Endothelial cell of umbilical vein (primary cell): ENCODE results near the gene TECPR2. TPM values are rescaled to one million over a fixed set of nuclear protein-coding genes. Genes with fewer than 3 reads are reported as not detected.

Source experiments
- BruUV-seq: library from RNA; stranded (reverse); fragments of 400-500 nt; replicated peaks from 2 replicates; lab custom pipeline; 2021; lab: Mats Ljungman, UMichigan
- CTCF ChIA-PET: fragments of 300-600, 350-600 bp; sonication (Branson Sonifier 250); formaldehyde crosslinking; loops from one replicate; lab custom pipeline; 2021; ENCODE audit warnings: antibody characterized with exemption, inconsistent platforms; lab: Charles Lee
- POLR2A ChIA-PET: fragments of 300-600, 350-600 bp; sonication (Branson Sonifier 250); formaldehyde crosslinking; loops from one replicate; lab custom pipeline; 2021; ENCODE audit warnings: antibody characterized with exemption, inconsistent platforms; lab: Charles Lee
- DNase-seq: peaks from one replicate; pipeline ENCODE4 v3.0.0-alpha.2; 2011; ENCODE audit warnings: low read depth, low spot score
- FAIRE-seq: peaks from 2 replicates; lab custom pipeline; 2011; peaks lifted over from hg19 to GRCh38; lab: Jason Lieb, UNC
- H2AFZ ChIP-seq: 2 replicates; pipeline ENCODE4 v1.6.0; 2012; ENCODE audit warnings: low read depth, low read length, control low read depth, inconsistent platforms
- H3K27ac ChIP-seq: 2 replicates; pipeline ENCODE4 v1.5.1; 2011; ENCODE audit warnings: low read depth, mild to moderate bottlenecking, control low read depth, low read length, moderate library complexity; ENCODE audit not compliant: insufficient read depth
- H3K27me3 ChIP-seq, 2 experiments: 2 replicates each; pipeline versions ENCODE4 v1.6.0 to v1.6.1; 2011; ENCODE audit warnings: low read length in 2 of 2, mixed read lengths in 1 of 2; ENCODE audit not compliant: control insufficient read depth in 2 of 2, insufficient read depth in 2 of 2
- H3K36me3 ChIP-seq, 2 experiments: 2 replicates in 1 of 2; 3 replicates in 1 of 2; pipeline ENCODE4 v1.5.1; 2011; ENCODE audit warnings: low read length in 2 of 2, mild to moderate bottlenecking in 1 of 2, moderate library complexity in 1 of 2; ENCODE audit not compliant: control insufficient read depth in 2 of 2, insufficient read depth in 2 of 2; ENCODE audit errors: extremely low read depth in 1 of 2
- H3K4me1 ChIP-seq: 3 replicates; pipeline ENCODE4 v1.5.1; 2011; ENCODE audit warnings: mild to moderate bottlenecking, low read length; ENCODE audit not compliant: control insufficient read depth, insufficient read depth; ENCODE audit errors: extremely low read depth
- H3K4me2 ChIP-seq: 2 replicates; pipeline ENCODE4 v1.6.1; 2011; ENCODE audit warnings: low read length, control low read depth, mixed read lengths; ENCODE audit not compliant: insufficient read depth
- H3K4me3 ChIP-seq, 3 experiments: fragments of 200-600 bp in 1 of 3; sonication (generic), shearing (Covaris generic) in 1 of 3; replicated peaks in 1 of 3; 2 replicates each; pipeline ENCODE4 v1.5.1; 2011 to 2016; ENCODE audit warnings: control low read depth in 3 of 3, low read length in 3 of 3, mild to moderate bottlenecking in 2 of 3, inconsistent platforms in 1 of 3, low read depth in 1 of 3, moderate library complexity in 1 of 3; ENCODE audit not compliant: insufficient read depth in 1 of 3
- H3K79me2 ChIP-seq: 2 replicates; pipeline ENCODE4 v1.6.0; 2012; ENCODE audit warnings: low read length, inconsistent platforms; ENCODE audit not compliant: control insufficient read depth, insufficient read depth
- H3K9ac ChIP-seq: replicated peaks from 2 replicates; pipeline ENCODE3; 2011; ENCODE audit warnings: low read length, control low read depth; ENCODE audit not compliant: insufficient read depth; ENCODE audit errors: extremely low read depth
- H3K9me1 ChIP-seq: replicated peaks from 3 replicates; pipeline ENCODE4 v1.6.0; 2011; ENCODE audit warnings: mild to moderate bottlenecking, low read length; ENCODE audit not compliant: control insufficient read depth, insufficient read depth; ENCODE audit errors: extremely low read depth
- H3K9me3 ChIP-seq: replicated peaks from 2 replicates; pipeline ENCODE4 v1.5.1; 2012; ENCODE audit warnings: low read length, inconsistent platforms; ENCODE audit not compliant: control insufficient read depth, insufficient read depth
- H4K20me1 ChIP-seq: replicated peaks from 2 replicates; pipeline ENCODE3; 2011; ENCODE audit warnings: mild to moderate bottlenecking, low read length; ENCODE audit not compliant: control insufficient read depth, insufficient read depth; ENCODE audit errors: extremely low read depth
- EZH2 ChIP-seq: IDR thresholded peaks from 2 replicates; pipeline ENCODE4 v1.6.1; 2012; ENCODE audit warnings: borderline replicate concordance, low read depth, mild to moderate bottlenecking, moderate library complexity, low read length, inconsistent platforms; ENCODE audit not compliant: severe bottlenecking
- FOS ChIP-seq: IDR thresholded peaks from 2 replicates; pipeline ENCODE4 v1.6.1; 2011; ENCODE audit warnings: mild to moderate bottlenecking, low read length, moderate library complexity, borderline replicate concordance; ENCODE audit not compliant: insufficient read depth
- GATA2 ChIP-seq: IDR thresholded peaks from 2 replicates; pipeline ENCODE4 v1.7.0; 2011; ENCODE audit warnings: low read depth, mild to moderate bottlenecking, moderate library complexity, mixed read lengths, low read length; ENCODE audit not compliant: insufficient read length, insufficient read depth
- JUN ChIP-seq: IDR thresholded peaks from 2 replicates; pipeline ENCODE4 v1.6.1; 2011; ENCODE audit warnings: borderline replicate concordance, low read depth; ENCODE audit not compliant: insufficient read length, insufficient read depth
- MAX ChIP-seq: IDR thresholded peaks from 2 replicates; pipeline ENCODE4 v1.6.1; 2011; ENCODE audit not compliant: insufficient read depth, insufficient read length
- MYC ChIP-seq: IDR thresholded peaks from one replicate; pipeline ENCODE4 v1.6.1; 2011; ENCODE audit warnings: mild to moderate bottlenecking, low read depth, low read length
- POLR2A ChIP-seq: IDR thresholded peaks from 2 replicates; pipeline ENCODE4 v1.6.1; 2012; ENCODE audit warnings: low read depth, mild to moderate bottlenecking, control low read depth, low read length
- POLR2AphosphoS5 ChIP-seq: IDR thresholded peaks from 2 replicates; pipeline ENCODE4 v1.6.1; 2012; ENCODE audit warnings: low read depth, mild to moderate bottlenecking, control low read depth, low read length, moderate library complexity; ENCODE audit not compliant: insufficient read depth
- dilution Hi-C: fragments of 300-500 bp; cut with MboI; formaldehyde crosslinking; loops from one replicate; pipeline ENCODE4 v1.15.0; 2019; ENCODE audit warnings: low sequenced_read_pairs; ENCODE audit not compliant: extremely low pct_ligation_motif_present
- intact Hi-C: fragments of 100-400 bp; cut with micrococcal nuclease; formaldehyde crosslinking; loops from one replicate; pipeline ENCODE4 v1.10.0; 2022
- polyA plus RNA-seq, 4 experiments: library from polyadenylated mRNA; depleted of rRNA in 3 of 4; stranded (reverse) in 3 of 4; unstranded in 1 of 4; fragments of >200 nt; gene quantifications; 2 replicates each; pipeline versions ENCODE4 v1.2.1 to v1.2.3, GENCODE V29; 2011 to 2012; ENCODE audit warnings: missing spikeins in 1 of 4
- total RNA-seq: library from RNA; stranded (reverse); gene quantifications from 2 replicates; pipeline ENCODE4 v1.2.3, GENCODE V29; 2021
- TF ChIP-seq, protein P1 (sequence below), 2 donors: IDR thresholded peaks; 1 replicate in 1 of 2; 2 replicates in 1 of 2; pipeline ENCODE4 v1.5.1; 2011; ENCODE audit warnings: low read length in 2 of 2, mild to moderate bottlenecking in 2 of 2, moderate library complexity in 2 of 2, control low read depth in 1 of 2, inconsistent platforms in 1 of 2, low read depth in 1 of 2; ENCODE audit not compliant: insufficient read depth in 1 of 2; ENCODE audit errors: extremely low read depth in 1 of 2

Gene TECPR2
- total and polyA plus RNA-seq, 2 donors (not counting 3 experiments of a cell fraction or from before 2014, with no cell fraction given), result 8.9 to 21.5 TPM

- no TSS peak for BruUV-seq
- Histone ChIP-seq H3K36me3 (peaks cover 0 to 3% of the 10 kb centered on the region in 2 experiments), H3K27ac (no peak overlapping the region), H3K9me3 (no peaks in the 10 kb centered on the region), H3K27me3 (no peaks in the 10 kb centered on the region), H4K20me1 (no peaks in the 10 kb centered on the region), H3K4me3 (no peak overlapping the region), H3K9me1 (no peaks in the 10 kb centered on the region), H3K4me1 (no peaks in the 10 kb centered on the region), H3K4me2 (no peak overlapping the region), H2AFZ (no peak overlapping the region), H3K9ac (no peak overlapping the region), H3K79me2 (no peaks in the 10 kb centered on the region)
- intact Hi-C loops, result no loop called here
- ChIA-PET POLR2A (no interaction called here), CTCF (no interaction called here)
- DNase-seq (no peak), FAIRE-seq (no peak)
- dilution Hi-C loops, result no loop called here
- no peak for TF ChIP-seq FOS
Measured at GRCh38 chr14:102472791-102473150, 110.0 kb downstream of the TECPR2 start.

- FAIRE-seq, result no peak
- H3K9ac ChIP-seq, result no peak overlapping the region
- intact Hi-C loops, result no loop called here
Measured at GRCh38 chr14:102473559-102473958, 110.8 kb downstream of the TECPR2 start.

More at GRCh38 chr14:102473559-102473958, 110.8 kb downstream of the TECPR2 start:
- Histone ChIP-seq H3K4me2 (no peak overlapping the region), H2AFZ (no peak overlapping the region), H3K4me3 (no peak overlapping the region), H3K4me1 (no peaks in the 10 kb centered on the region), H3K9me3 (no peaks in the 10 kb centered on the region), H3K79me2 (no peaks in the 10 kb centered on the region), H3K27ac (no peak overlapping the region), H3K27me3 (no peaks in the 10 kb centered on the region), H4K20me1 (no peaks in the 10 kb centered on the region), H3K9me1 (no peaks in the 10 kb centered on the region), H3K36me3 (peaks cover 0 to 3% of the 10 kb centered on the region in 2 experiments)
- DNase-seq, result no peak
- CTCF ChIA-PET, result no interaction called here
- BruUV-seq, result no TSS peak
- dilution Hi-C loops, result no loop called here
- POLR2A ChIA-PET, result no interaction called here
- no peak for TF ChIP-seq JUN
- no peak for TF ChIP-seq POLR2AphosphoS5
- TF ChIP-seq, protein P1, sequence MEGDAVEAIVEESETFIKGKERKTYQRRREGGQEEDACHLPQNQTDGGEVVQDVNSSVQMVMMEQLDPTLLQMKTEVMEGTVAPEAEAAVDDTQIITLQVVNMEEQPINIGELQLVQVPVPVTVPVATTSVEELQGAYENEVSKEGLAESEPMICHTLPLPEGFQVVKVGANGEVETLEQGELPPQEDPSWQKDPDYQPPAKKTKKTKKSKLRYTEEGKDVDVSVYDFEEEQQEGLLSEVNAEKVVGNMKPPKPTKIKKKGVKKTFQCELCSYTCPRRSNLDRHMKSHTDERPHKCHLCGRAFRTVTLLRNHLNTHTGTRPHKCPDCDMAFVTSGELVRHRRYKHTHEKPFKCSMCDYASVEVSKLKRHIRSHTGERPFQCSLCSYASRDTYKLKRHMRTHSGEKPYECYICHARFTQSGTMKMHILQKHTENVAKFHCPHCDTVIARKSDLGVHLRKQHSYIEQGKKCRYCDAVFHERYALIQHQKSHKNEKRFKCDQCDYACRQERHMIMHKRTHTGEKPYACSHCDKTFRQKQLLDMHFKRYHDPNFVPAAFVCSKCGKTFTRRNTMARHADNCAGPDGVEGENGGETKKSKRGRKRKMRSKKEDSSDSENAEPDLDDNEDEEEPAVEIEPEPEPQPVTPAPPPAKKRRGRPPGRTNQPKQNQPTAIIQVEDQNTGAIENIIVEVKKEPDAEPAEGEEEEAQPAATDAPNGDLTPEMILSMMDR (IDR thresholded peaks at IDR 0.05; ENCODE audit: extremely low read depth in 1 of 2, insufficient read depth in 1 of 2, low read depth in 1 of 2, low read length in 2 of 2), result no peak
- TF ChIP-seq POLR2A, result no peak
- no peak for TF ChIP-seq MAX
- TF ChIP-seq EZH2, result no peak
- TF ChIP-seq GATA2, result no peak
- TF ChIP-seq FOS, result no peak
- no peak for TF ChIP-seq MYC
